SK-N-SH (cell line): ENCODE measurements around the gene CD33. TPM values are rescaled to one million over a fixed set of nuclear protein-coding genes. Genes with fewer than 3 reads are reported as not detected.
A peak's percentile ranks its signal among the peaks of the same experiment; 100 is the strongest.

Experiments used
- CTCF ChIA-PET: fragments of 300-600, 350-600 bp; formaldehyde crosslinking; extraction: SDS; loops from one replicate; lab custom pipeline; 2021; lab: Yijun Ruan, JAX
- POLR2A ChIA-PET: fragments of 350-600 bp; sonication (Branson Sonifier 250); formaldehyde crosslinking; extraction: SDS; loops from one replicate; lab custom pipeline; 2020; ENCODE audit warnings: antibody characterized with exemption, inconsistent platforms; lab: Yijun Ruan, JAX
- DNase-seq: peaks from one replicate; pipeline ENCODE4 v3.0.0; 2012
- H2AFZ ChIP-seq: fragments of 200-600 bp; sonication (generic); 2 replicates; pipeline ENCODE4 v1.8.1; 2016; ENCODE audit warnings: antibody characterized with exemption, mild to moderate bottlenecking, low read depth
- H3F3A ChIP-seq: fragments of 200-600 bp; sonication (generic); replicated peaks from 2 replicates; pipeline ENCODE3; 2016; ENCODE audit warnings: antibody characterized with exemption, mild to moderate bottlenecking; ENCODE audit not compliant: insufficient read depth
- H3K27ac ChIP-seq, 2 experiments: fragments of 200-500 bp in 1 of 2; fragments of 200-600 bp in 1 of 2; sonication (Bioruptor generic) in 1 of 2; sonication (generic), shearing (Covaris generic) in 1 of 2; 2 replicates each; pipeline versions ENCODE4 v1.5.1 to v1.6.1; 2014 to 2016; ENCODE audit warnings: low read depth in 2 of 2, inconsistent platforms in 1 of 2, low read length in 1 of 2, mild to moderate bottlenecking in 1 of 2, mixed read lengths in 1 of 2
- H3K27me3 ChIP-seq: fragments of 200-600 bp; sonication (generic), shearing (Covaris generic); 2 replicates; pipeline ENCODE4 v1.6.1; 2016; ENCODE audit warnings: mixed run types; ENCODE audit not compliant: insufficient read depth
- H3K36me3 ChIP-seq, 2 experiments: fragments of 200-500 bp in 1 of 2; fragments of 200-600 bp in 1 of 2; sonication (Bioruptor generic) in 1 of 2; sonication (generic) in 1 of 2; replicated peaks in 1 of 2; 2 replicates each; pipeline versions ENCODE3 to v1.5.1; 2014 to 2016; ENCODE audit warnings: low read length in 1 of 2, mild to moderate bottlenecking in 1 of 2; ENCODE audit not compliant: insufficient read depth in 2 of 2, control insufficient read depth in 1 of 2
- H3K4me1 ChIP-seq, 2 experiments: fragments of 200-500 bp in 1 of 2; fragments of 200-600 bp in 1 of 2; sonication (Bioruptor generic) in 1 of 2; sonication (generic), shearing (Covaris generic) in 1 of 2; 2 replicates each; pipeline versions ENCODE4 v1.5.1 to v1.6.1; 2014 to 2016; ENCODE audit warnings: low read depth in 1 of 2, low read length in 1 of 2, mixed run types in 1 of 2; ENCODE audit not compliant: insufficient read depth in 2 of 2, control insufficient read depth in 1 of 2
- H3K4me2 ChIP-seq: fragments of 200-600 bp; sonication (generic), shearing (Covaris generic); 2 replicates; pipeline ENCODE4 v1.6.1; 2017; ENCODE audit warnings: mixed run types
- H3K4me3 ChIP-seq, 2 experiments: fragments of 200-500 bp in 1 of 2; fragments of 200-600 bp in 1 of 2; sonication (Bioruptor generic) in 1 of 2; sonication (generic), shearing (Covaris generic) in 1 of 2; 2 replicates each; pipeline versions ENCODE4 v1.5.1 to v1.8.1; 2014 to 2016; ENCODE audit warnings: low read depth in 2 of 2, inconsistent platforms in 1 of 2, low read length in 1 of 2, mild to moderate bottlenecking in 1 of 2, mixed read lengths in 1 of 2, moderate library complexity in 1 of 2
- H3K79me2 ChIP-seq: fragments of 200-600 bp; sonication (generic); 2 replicates; pipeline ENCODE4 v1.8.1; 2017; ENCODE audit warnings: mild to moderate bottlenecking; ENCODE audit not compliant: insufficient read depth
- H3K9ac ChIP-seq: fragments of 200-600 bp; sonication (generic); 2 replicates; pipeline ENCODE4 v1.6.1; 2017; ENCODE audit warnings: mixed run types
- H3K9me2 ChIP-seq: fragments of 200-600 bp; sonication (generic); 2 replicates; pipeline ENCODE4 v1.6.1; 2017; ENCODE audit warnings: mixed run types
- H3K9me3 ChIP-seq: fragments of 200-600 bp; sonication (generic); 2 replicates; pipeline ENCODE4 v1.6.1; 2017; ENCODE audit warnings: mixed run types, mild to moderate bottlenecking, moderate library complexity
- H4K20me1 ChIP-seq: fragments of 200-600 bp; sonication (generic); 2 replicates; pipeline ENCODE4 v1.6.1; 2017; ENCODE audit warnings: mild to moderate bottlenecking, mixed run types; ENCODE audit not compliant: insufficient read depth
- CTCF ChIP-seq: fragments of 200-600 bp; sonication (generic); IDR thresholded peaks from 2 replicates; pipeline ENCODE4 v1.6.1; 2017; ENCODE audit warnings: antibody characterized with exemption, mild to moderate bottlenecking, moderate library complexity
- FOSL2 ChIP-seq: IDR thresholded peaks from 2 replicates; pipeline ENCODE4 v1.4.0; 2012; ENCODE audit warnings: low read depth, mild to moderate bottlenecking, moderate library complexity, borderline replicate concordance
- FOXM1 ChIP-seq: IDR thresholded peaks from 2 replicates; pipeline ENCODE4 v1.4.0; 2012; ENCODE audit warnings: low read depth, mild to moderate bottlenecking
- GABPA ChIP-seq: IDR thresholded peaks from 2 replicates; pipeline ENCODE4 v1.4.0; 2012; ENCODE audit warnings: low read depth, mild to moderate bottlenecking
- JUND ChIP-seq: IDR thresholded peaks from 2 replicates; pipeline ENCODE4 v1.4.0; 2012
- MAX ChIP-seq: IDR thresholded peaks from 2 replicates; pipeline ENCODE4 v1.4.0; 2012; ENCODE audit warnings: low read depth
- NRF1 ChIP-seq: IDR thresholded peaks from 2 replicates; pipeline ENCODE4 v1.6.1; 2012; ENCODE audit warnings: low read depth, mild to moderate bottlenecking, low read length
- RAD21 ChIP-seq: IDR thresholded peaks from 2 replicates; pipeline ENCODE4 v1.6.1; 2012; ENCODE audit warnings: mild to moderate bottlenecking, low read length
- RFX5 ChIP-seq: IDR thresholded peaks from 2 replicates; pipeline ENCODE4 v1.6.1; 2012; ENCODE audit warnings: mild to moderate bottlenecking, improper control_type of control experiment, low read length
- RXRA ChIP-seq: IDR thresholded peaks from 2 replicates; pipeline ENCODE4 v1.4.0; 2012; ENCODE audit warnings: low read depth, mild to moderate bottlenecking, borderline replicate concordance
- SIN3A ChIP-seq: IDR thresholded peaks from 2 replicates; pipeline ENCODE4 v1.6.1; 2012; ENCODE audit warnings: low read depth, mild to moderate bottlenecking, low read length, moderate library complexity, borderline replicate concordance
- SMC3 ChIP-seq: IDR thresholded peaks from 2 replicates; pipeline ENCODE4 v1.6.1; 2012; ENCODE audit warnings: low read depth, low read length, improper control_type of control experiment
- TCF12 ChIP-seq: IDR thresholded peaks from 2 replicates; pipeline ENCODE4 v1.4.0; 2012
- TEAD4 ChIP-seq: IDR thresholded peaks from 2 replicates; pipeline ENCODE4 v1.4.0; 2012; ENCODE audit warnings: mild to moderate bottlenecking, borderline replicate concordance; ENCODE audit not compliant: insufficient read depth
- YY1 ChIP-seq: IDR thresholded peaks from 2 replicates; pipeline ENCODE4 v1.4.0; 2012; ENCODE audit warnings: low read depth, mild to moderate bottlenecking
- ZBTB33 ChIP-seq: IDR thresholded peaks from 2 replicates; pipeline ENCODE4 v1.4.0; 2012; ENCODE audit warnings: low read depth, borderline replicate concordance
- WGBS: methylation state at CpG from one replicate; pipeline ENCODE4 v1.1.6; 2017; ENCODE audit warnings: low lambda C conversion rate; 5-methylcytosine and 5-hydroxymethylcytosine counted together
- polyA plus RNA-seq, 3 experiments: library from polyadenylated mRNA; depleted of rRNA; stranded (reverse); fragments of >200 nt; gene quantifications; 2 replicates each; pipeline ENCODE4 v1.2.3, GENCODE V29; 2012
- TF ChIP-seq, protein P1 (sequence below): fragments of 150-350 bp; IDR thresholded peaks from 2 replicates; pipeline ENCODE4 v1.6.1; 2017; ENCODE audit warnings: antibody characterized with exemption, low read length, low read depth, borderline replicate concordance

The CD33 gene
- polyA plus RNA-seq, 1 of the 3 experiments (the other 2 are of a cell fraction) = 0.36 TPM

DNA sequence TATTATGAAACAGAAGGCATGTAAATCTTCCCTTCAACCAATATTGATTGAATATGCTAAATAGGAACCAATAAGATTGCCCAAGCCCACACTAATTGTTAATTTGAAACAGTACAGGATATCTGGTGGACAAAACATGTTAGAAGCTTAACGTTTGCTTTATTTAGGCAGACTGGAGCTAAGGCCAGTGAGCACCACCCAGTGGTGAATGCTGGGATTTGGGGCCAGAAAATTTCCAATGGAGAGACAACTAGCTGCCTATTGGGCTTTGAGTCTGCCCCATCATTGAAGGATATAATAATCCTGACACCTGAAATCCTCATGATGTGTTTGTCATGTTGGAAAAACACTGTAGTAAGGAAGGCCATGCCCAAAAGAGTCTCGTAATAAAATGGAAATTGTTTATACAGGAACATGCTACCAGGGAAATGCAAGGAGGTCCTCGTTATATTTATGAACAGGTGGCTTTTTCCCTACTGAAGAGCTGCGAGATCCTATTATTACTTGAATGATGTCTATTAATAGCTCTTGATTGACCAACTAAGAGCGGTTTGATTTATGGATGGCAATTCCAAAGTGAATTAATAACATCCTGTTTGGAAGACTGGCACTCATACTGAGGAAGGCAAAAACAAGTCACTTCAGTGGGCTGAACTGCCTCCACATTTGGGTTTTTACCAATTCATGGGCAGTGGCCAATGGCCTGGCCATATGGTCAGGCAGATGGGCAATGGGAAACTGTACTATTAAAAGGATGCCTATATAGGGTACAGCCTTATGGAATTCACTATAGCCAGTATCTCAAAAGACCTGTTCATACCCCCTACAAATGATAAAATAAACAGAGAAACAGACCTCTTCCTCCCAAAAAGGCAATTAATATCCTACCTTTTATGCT, 34.7 kb downstream of the CD33 start:
- Histone ChIP-seq H3K4me1 (no peaks in the 10 kb centered on the region), H3K9ac (no peak overlapping the region)
- WGBS = 2% methylated on average over 5 of the region's 5 CpGs
- TF ChIP-seq, protein P1, sequence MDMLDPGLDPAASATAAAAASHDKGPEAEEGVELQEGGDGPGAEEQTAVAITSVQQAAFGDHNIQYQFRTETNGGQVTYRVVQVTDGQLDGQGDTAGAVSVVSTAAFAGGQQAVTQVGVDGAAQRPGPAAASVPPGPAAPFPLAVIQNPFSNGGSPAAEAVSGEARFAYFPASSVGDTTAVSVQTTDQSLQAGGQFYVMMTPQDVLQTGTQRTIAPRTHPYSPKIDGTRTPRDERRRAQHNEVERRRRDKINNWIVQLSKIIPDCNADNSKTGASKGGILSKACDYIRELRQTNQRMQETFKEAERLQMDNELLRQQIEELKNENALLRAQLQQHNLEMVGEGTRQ = no peak
- TF ChIP-seq YY1 = no peak
- no peak for TF ChIP-seq SIN3A
- TF ChIP-seq GABPA = no peak
- peak; percentile 61 for TF ChIP-seq RAD21
- peak; percentile 70 for TF ChIP-seq CTCF
- peak; percentile 33 for TF ChIP-seq SMC3
- TF ChIP-seq, all 33 proteins: peak for 3
- Histone ChIP-seq H4K20me1 (no peaks in the 10 kb centered on the region), H3F3A (no peaks in the 10 kb centered on the region), H3K4me2 (no peak overlapping the region), H3K4me3 (peak overlapping the region in 1 of 2 experiments; percentile 27; a peak in 1 of 4 replicates), H3K36me3 (no peaks in the 10 kb centered on the region), H3K27me3 (peaks cover 12% of the 10 kb centered on the region; the same call in 1 of the 2 replicates), H3K9me3 (no peaks in the 10 kb centered on the region), H3K9me2 (no peaks in the 10 kb centered on the region), H3K27ac (no peak overlapping the region), H2AFZ (no peak overlapping the region), H3K79me2 (no peaks in the 10 kb centered on the region)
- POLR2A ChIA-PET = no interaction called here
- CTCF ChIA-PET = interaction anchor here (0.6 to 1.9 kb wide), 17 partner anchors 9 to 225 kb away, joined by 3 to 13 read pairs (median 3); partner anchors contain the start of genes CD33 and SIGLECL1
- DNase-seq = peak; percentile 48

DNA sequence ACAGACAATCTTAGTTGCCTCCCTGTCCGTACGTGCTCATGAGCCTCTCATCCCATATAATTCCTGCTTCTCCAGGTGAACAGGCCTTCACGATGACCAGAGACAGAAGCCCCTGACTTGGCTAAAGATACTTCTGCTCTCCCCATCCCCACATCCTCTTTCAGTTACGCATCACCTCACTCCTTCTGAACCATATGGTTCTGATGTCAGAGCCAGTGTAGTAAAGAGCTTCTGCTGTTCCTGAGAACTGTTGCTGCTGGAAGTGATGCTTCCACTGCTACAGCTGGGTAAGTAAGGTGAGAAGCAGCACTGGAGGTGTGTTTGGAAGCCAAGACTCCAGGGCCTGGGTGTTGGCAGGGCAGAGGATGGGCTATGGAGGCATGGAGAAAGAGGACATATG, 38.9 kb downstream of the CD33 start:
- Histone ChIP-seq H3K4me3 (no peak overlapping the region), H3K4me2 (no peak overlapping the region), H3K9me2 (no peaks in the 10 kb centered on the region), H3K9ac (no peak overlapping the region), H2AFZ (no peak overlapping the region), H3K27me3 (peaks cover 41% of the 10 kb centered on the region; the same call in 1 of the 2 replicates), H3K27ac (no peak overlapping the region), H3K36me3 (no peaks in the 10 kb centered on the region), H3K4me1 (no peaks in the 10 kb centered on the region), H3F3A (no peaks in the 10 kb centered on the region), H3K79me2 (no peaks in the 10 kb centered on the region), H3K9me3 (no peaks in the 10 kb centered on the region), H4K20me1 (no peaks in the 10 kb centered on the region)
- TF ChIP-seq TCF12 (no peak), FOXM1 (no peak), ZBTB33 (no peak), JUND (no peak), TEAD4 (no peak), YY1 (no peak), RXRA (no peak), NRF1 (no peak), RFX5 (no peak), MAX (no peak), FOSL2 (no peak)
- TF ChIP-seq, protein P1 = no peak
- ChIA-PET CTCF (no interaction called here), POLR2A (no interaction called here)
- 4% methylated on average over 4 of the region's 4 CpGs for WGBS
- no peak for DNase-seq
